GM12878 (cell line): Measurements from ENCODE around the gene RHOC. TPM values are rescaled to one million over a fixed set of nuclear protein-coding genes. Genes with fewer than 3 reads are reported as not detected.
A peak's percentile ranks its signal among the peaks of the same experiment; 100 is the strongest.

ENCODE experiments used
- ATAC-seq: fragments of 200-7000 bp; cut with Tn5 transposase; 3 replicates; pipeline ENCODE4 v1.9.1; 2020; ENCODE audit warnings: mild to moderate bottlenecking, moderate library complexity
- BruUV-seq: library from RNA; stranded (reverse); fragments of 400-500 nt; replicated peaks from 2 replicates; lab custom pipeline; 2021; lab: Mats Ljungman, UMichigan
- CTCF ChIA-PET: fragments of 300-600 bp; sonication (Branson Sonifier 250); formaldehyde crosslinking; extraction: SDS; loops from one replicate; lab custom pipeline; 2021; ENCODE audit warnings: inconsistent platforms; lab: Yijun Ruan, JAX
- POLR2A ChIA-PET: fragments of 350-600 bp; formaldehyde crosslinking; extraction: SDS; loops from one replicate; lab custom pipeline; 2021; ENCODE audit warnings: inconsistent platforms; lab: Charles Lee
- RAD21 ChIA-PET: fragments of 300-600 bp; sonication (Branson Sonifier 250); formaldehyde crosslinking; loops from one replicate; lab custom pipeline; 2023; ENCODE audit warnings: antibody characterized with exemption; ENCODE audit not compliant: unreplicated experiment; lab: Charles Lee
- SMC1A ChIA-PET: fragments of 300-600 bp; sonication (Branson Sonifier 250); formaldehyde crosslinking; loops from one replicate; lab custom pipeline; 2023; ENCODE audit not compliant: unreplicated experiment, uncharacterized antibody; lab: Charles Lee
- DNase-seq: peaks from one replicate; pipeline ENCODE4 v3.0.0-alpha.2; 2011; ENCODE audit warnings: low read depth, low spot score
- FAIRE-seq: peaks from 3 replicates; lab custom pipeline; 2011; peaks lifted over from hg19 to GRCh38; lab: Jason Lieb, UNC
- H2AFZ ChIP-seq: 2 replicates; pipeline ENCODE4 v1.6.0; 2011; ENCODE audit warnings: low read depth, low read length, control low read depth; ENCODE audit not compliant: control insufficient read depth
- H3K27ac ChIP-seq: 2 replicates; pipeline ENCODE4 v1.5.1; 2011; ENCODE audit warnings: control low read depth; ENCODE audit not compliant: control insufficient read depth, insufficient read depth
- H3K27me3 ChIP-seq, 2 experiments: replicated peaks in 1 of 2; 2 replicates each; pipeline versions ENCODE4 v1.6.0 to v1.6.1; 2011; ENCODE audit warnings: low read length in 1 of 2; ENCODE audit not compliant: control insufficient read depth in 2 of 2, insufficient read depth in 2 of 2
- H3K36me3 ChIP-seq, 2 experiments: 2 replicates each; pipeline ENCODE4 v1.5.1; 2011; ENCODE audit warnings: low read length in 1 of 2; ENCODE audit not compliant: control insufficient read depth in 2 of 2, insufficient read depth in 2 of 2
- H3K4me1 ChIP-seq: 2 replicates; pipeline ENCODE4 v1.6.1; 2011; ENCODE audit warnings: mild to moderate bottlenecking, low read length, moderate library complexity, mixed read lengths; ENCODE audit not compliant: control insufficient read depth, insufficient read depth
- H3K4me2 ChIP-seq: 2 replicates; pipeline ENCODE4 v1.6.0; 2011; ENCODE audit warnings: control low read depth; ENCODE audit not compliant: control insufficient read depth, insufficient read depth
- H3K4me3 ChIP-seq: fragments of 200-600 bp; sonication (generic); 2 replicates; pipeline ENCODE4 v1.5.1; 2016
- H3K79me2 ChIP-seq: 2 replicates; pipeline ENCODE4 v1.6.0; 2011; ENCODE audit warnings: low read length; ENCODE audit not compliant: control insufficient read depth, insufficient read depth
- H3K9ac ChIP-seq: 2 replicates; pipeline ENCODE4 v1.8.0; 2011; ENCODE audit warnings: low read length, control low read depth, mixed read lengths; ENCODE audit not compliant: control insufficient read depth, insufficient read depth
- H3K9me3 ChIP-seq: replicated peaks from 3 replicates; pipeline ENCODE4 v1.5.1; 2011; ENCODE audit warnings: mild to moderate bottlenecking, low read length; ENCODE audit not compliant: control insufficient read depth, insufficient read depth
- H4K20me1 ChIP-seq: 2 replicates; pipeline ENCODE4 v1.6.0; 2011; ENCODE audit not compliant: control insufficient read depth, insufficient read depth
- ATF3 ChIP-seq: IDR thresholded peaks from 2 replicates; pipeline ENCODE4 v1.6.1; 2011; ENCODE audit warnings: low read depth, mild to moderate bottlenecking, low read length, moderate library complexity, borderline replicate concordance; ENCODE audit errors: extremely low read depth
- CHD1 ChIP-seq: IDR thresholded peaks from 2 replicates; pipeline ENCODE4 v1.6.1; 2012; ENCODE audit warnings: low read depth, low read length, improper control_type of control experiment
- EGR1 ChIP-seq, 2 experiments: IDR thresholded peaks; 1 replicate in 1 of 2; 2 replicates in 1 of 2; pipeline ENCODE4 v1.6.1; 2011 to 2012; ENCODE audit warnings: low read depth in 2 of 2, low read length in 2 of 2, borderline replicate concordance in 1 of 2, mild to moderate bottlenecking in 1 of 2, moderate library complexity in 1 of 2
- NBN ChIP-seq: fragments of 450-650 bp; IDR thresholded peaks from 2 replicates; pipeline ENCODE4 v1.6.1; 2016
- NFIC ChIP-seq: IDR thresholded peaks from 2 replicates; pipeline ENCODE4 v1.6.1; 2012; ENCODE audit warnings: low read depth, mild to moderate bottlenecking, inconsistent platforms, low read length, moderate library complexity
- NFXL1 ChIP-seq: fragments of 450-650 bp; IDR thresholded peaks from 2 replicates; pipeline ENCODE4 v1.6.1; 2017; ENCODE audit warnings: antibody characterized with exemption, mild to moderate bottlenecking, borderline replicate concordance
- RAD51 ChIP-seq: fragments of 450-650 bp; IDR thresholded peaks from 2 replicates; pipeline ENCODE4 v1.6.1; 2016; ENCODE audit warnings: moderate library complexity, mild to moderate bottlenecking, inconsistent platforms
- STAT3 ChIP-seq: IDR thresholded peaks from 2 replicates; pipeline ENCODE4 v1.6.1; 2011; ENCODE audit warnings: low read depth, low read length, improper control_type of control experiment
- ZNF24 ChIP-seq: fragments of 450-650 bp; IDR thresholded peaks from 2 replicates; pipeline ENCODE4 v1.6.1; 2017; ENCODE audit warnings: antibody characterized with exemption, mild to moderate bottlenecking
- ZNF687 ChIP-seq: fragments of 450-650 bp; IDR thresholded peaks from 2 replicates; pipeline ENCODE4 v1.6.1; 2017; ENCODE audit warnings: mild to moderate bottlenecking, moderate library complexity
- ZZZ3 ChIP-seq: IDR thresholded peaks from 2 replicates; pipeline ENCODE4 v1.6.1; 2011; ENCODE audit warnings: low read depth; ENCODE audit not compliant: control insufficient read depth, insufficient read length
- WGBS: methylation state at CpG from one replicate; pipeline ENCODE4 v1.1.6; 2016; ENCODE audit warnings: low lambda C conversion rate; ENCODE audit not compliant: insufficient replicate concordance, insufficient coverage; ENCODE audit errors: missing lambda C conversion rate; 5-methylcytosine and 5-hydroxymethylcytosine counted together
- in situ Hi-C: fragments of 300-500 bp; cut with MboI; formaldehyde crosslinking; loops from 9 replicates; pipeline ENCODE4 v1.14.3; 2018; ENCODE audit warnings: mixed read lengths
- intact Hi-C: fragments of 100-400 bp; cut with micrococcal nuclease; formaldehyde crosslinking; loops from one replicate; pipeline ENCODE4 v1.14.2; 2022; ENCODE audit not compliant: unreplicated experiment
- polyA plus RNA-seq, 11 experiments: library from polyadenylated mRNA; depleted of rRNA in 4 of 11; unstranded in 6 of 11; stranded (reverse) in 5 of 11; fragments of >200 nt; fragmentation: Nextera tagmentation in 4 of 11; fragmentation: Illumina TruSeq in 1 of 11; extraction: Ambion mirVana in 4 of 11; extraction: Trizol in 1 of 11; gene quantifications; 1 replicate in 1 of 11; 2 replicates in 10 of 11; pipeline versions ENCODE4 v1.2.1 to v1.2.3, GENCODE V29; 2011 to 2016; ENCODE audit warnings: inconsistent platforms in 2 of 11, missing spikeins in 2 of 11, low read depth in 1 of 11
- total RNA-seq, 4 experiments: library from RNA; depleted of rRNA in 3 of 4; stranded (reverse); fragments of >200 nt in 3 of 4; fragmentation: Illumina TruSeq in 1 of 4; extraction: Trizol in 1 of 4; gene quantifications; 2 replicates each; pipeline versions ENCODE4 v1.2.1 to v1.2.3, GENCODE V29; 2013 to 2021

Gene RHOC
- total and polyA plus RNA-seq, 10 of the 15 experiments (the other 5 are each of a cell fraction or from before 2014, with no cell fraction given) = 20.6 to 371 (median 158) TPM

GRCh38 chr1:112701227-112702066, 5.5 kb downstream of the RHOC start:
- H4K20me1 ChIP-seq = no peaks in the 10 kb centered on the region
- POLR2A ChIA-PET = interaction anchor here (0.6 to 1.3 kb wide), 3 partner anchors 13 to 30 kb away, joined by 3 to 4 read pairs (median 3); no protein-coding TSS in a partner anchor
- no peak overlapping the region for H3K4me3 ChIP-seq
- BruUV-seq = no TSS peak
- CTCF ChIA-PET = interaction anchor here (0.7 to 5.6 kb wide), 5 partner anchors 14 to 307 kb away, joined by 3 to 48 read pairs (median 3); partner anchors contain the start of gene PPM1J
- H3K4me2 ChIP-seq = no peak overlapping the region; the same call in 1 of the 2 replicates
- SMC1A ChIA-PET = interaction anchor here (0.9 to 4.0 kb wide), 5 partner anchors 22 to 239 kb away, joined by 3 to 28 read pairs (median 3); partner anchors contain the start of gene MOV10
- intact Hi-C loops (no loop called here), in situ Hi-C loops (no loop called here)
- TF ChIP-seq NFIC (no peak), ZNF687 (no peak), ZNF24 (no peak), ATF3 (no peak), NFXL1 (no peak), CHD1 (no peak), NBN (no peak), STAT3 (no peak), ZZZ3 (no peak), EGR1 (IDR thresholded peaks at IDR 0.05; ENCODE audit: borderline replicate concordance in 1 of 2, low read depth in 2 of 2, low read length in 2 of 2) (no peak), RAD51 (no peak)
- H3K27me3 ChIP-seq = no peaks in the 10 kb centered on the region
- RAD21 ChIA-PET = interaction anchor here (1.3 to 4.1 kb wide), 3 partner anchors 14 to 65 kb away, joined by 8 to 42 read pairs (median 14); partner anchors contain the start of genes MOV10 and PPM1J
- peaks cover 0 to 18% of the 10 kb centered on the region in 2 experiments; a peak in 3 of 4 replicates for H3K36me3 ChIP-seq
- no peak overlapping the region for H2AFZ ChIP-seq
- no peak for DNase-seq
- no peak for FAIRE-seq
- peaks cover 34% of the 10 kb centered on the region for H3K4me1 ChIP-seq
- H3K79me2 ChIP-seq = peaks cover 28% of the 10 kb centered on the region
- H3K9me3 ChIP-seq = no peaks in the 10 kb centered on the region
- peak overlapping the region; percentile 62 for H3K27ac ChIP-seq
- ATAC-seq = no peak
- no peak overlapping the region for H3K9ac ChIP-seq
- 79% methylated on average over 17 of the region's 17 CpGs for WGBS
